ENCODE measurements around the gene HNRNPLL. TPM values are rescaled to one million over a fixed set of nuclear protein-coding genes. Genes with fewer than 3 reads are reported as not detected.

The HNRNPLL gene
- total and polyA plus RNA-seq, 2 of the 13 experiments (the other 11 are each of a cell fraction or from before 2014, with no cell fraction given), result 49.4 to 103 TPM

DNA sequence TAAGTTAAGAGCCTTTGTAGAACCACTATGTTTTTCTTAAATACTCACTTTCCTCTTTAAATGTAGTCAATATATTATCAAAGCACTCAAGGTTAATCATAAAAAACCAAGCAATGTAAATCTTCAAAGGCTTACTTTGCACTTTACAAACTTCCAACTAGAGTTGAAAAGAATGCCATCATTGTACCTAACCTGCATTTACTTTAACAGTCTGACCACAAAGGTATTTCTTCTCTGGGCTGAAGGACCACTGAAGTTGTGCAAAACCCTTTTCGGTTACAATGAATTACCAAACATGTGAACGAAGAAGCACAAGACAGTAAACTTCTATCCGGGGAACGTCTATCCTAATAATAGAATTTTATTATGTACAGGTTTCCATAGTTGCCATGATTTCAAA is 3.0 kb downstream of the HNRNPLL start (continued):
- TF ChIP-seq, protein P1, sequence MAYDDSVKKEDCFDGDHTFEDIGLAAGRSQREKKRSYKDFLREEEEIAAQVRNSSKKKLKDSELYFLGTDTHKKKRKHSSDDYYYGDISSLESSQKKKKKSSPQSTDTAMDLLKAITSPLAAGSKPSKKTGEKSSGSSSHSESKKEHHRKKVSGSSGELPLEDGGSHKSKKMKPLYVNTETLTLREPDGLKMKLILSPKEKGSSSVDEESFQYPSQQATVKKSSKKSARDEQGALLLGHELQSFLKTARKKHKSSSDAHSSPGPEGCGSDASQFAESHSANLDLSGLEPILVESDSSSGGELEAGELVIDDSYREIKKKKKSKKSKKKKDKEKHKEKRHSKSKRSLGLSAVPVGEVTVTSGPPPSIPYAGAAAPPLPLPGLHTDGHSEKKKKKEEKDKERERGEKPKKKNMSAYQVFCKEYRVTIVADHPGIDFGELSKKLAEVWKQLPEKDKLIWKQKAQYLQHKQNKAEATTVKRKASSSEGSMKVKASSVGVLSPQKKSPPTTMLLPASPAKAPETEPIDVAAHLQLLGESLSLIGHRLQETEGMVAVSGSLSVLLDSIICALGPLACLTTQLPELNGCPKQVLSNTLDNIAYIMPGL (CRISPR knock-in tag; IDR thresholded peaks at IDR 0.05; ENCODE audit: borderline replicate concordance in 1 of 2, low read depth in 1 of 2), result no peak; a peak in 1 of 4 replicates
- TF ChIP-seq, protein P2, sequence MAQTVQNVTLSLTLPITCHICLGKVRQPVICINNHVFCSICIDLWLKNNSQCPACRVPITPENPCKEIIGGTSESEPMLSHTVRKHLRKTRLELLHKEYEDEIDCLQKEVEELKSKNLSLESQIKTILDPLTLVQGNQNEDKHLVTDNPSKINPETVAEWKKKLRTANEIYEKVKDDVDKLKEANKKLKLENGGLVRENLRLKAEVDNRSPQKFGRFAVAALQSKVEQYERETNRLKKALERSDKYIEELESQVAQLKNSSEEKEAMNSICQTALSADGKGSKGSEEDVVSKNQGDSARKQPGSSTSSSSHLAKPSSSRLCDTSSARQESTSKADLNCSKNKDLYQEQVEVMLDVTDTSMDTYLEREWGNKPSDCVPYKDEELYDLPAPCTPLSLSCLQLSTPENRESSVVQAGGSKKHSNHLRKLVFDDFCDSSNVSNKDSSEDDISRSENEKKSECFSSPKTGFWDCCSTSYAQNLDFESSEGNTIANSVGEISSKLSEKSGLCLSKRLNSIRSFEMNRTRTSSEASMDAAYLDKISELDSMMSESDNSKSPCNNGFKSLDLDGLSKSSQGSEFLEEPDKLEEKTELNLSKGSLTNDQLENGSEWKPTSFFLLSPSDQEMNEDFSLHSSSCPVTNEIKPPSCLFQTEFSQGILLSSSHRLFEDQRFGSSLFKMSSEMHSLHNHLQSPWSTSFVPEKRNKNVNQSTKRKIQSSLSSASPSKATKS (CRISPR knock-in tag; IDR thresholded peaks at IDR 0.05), result no peak
- TF ChIP-seq, protein P3, sequence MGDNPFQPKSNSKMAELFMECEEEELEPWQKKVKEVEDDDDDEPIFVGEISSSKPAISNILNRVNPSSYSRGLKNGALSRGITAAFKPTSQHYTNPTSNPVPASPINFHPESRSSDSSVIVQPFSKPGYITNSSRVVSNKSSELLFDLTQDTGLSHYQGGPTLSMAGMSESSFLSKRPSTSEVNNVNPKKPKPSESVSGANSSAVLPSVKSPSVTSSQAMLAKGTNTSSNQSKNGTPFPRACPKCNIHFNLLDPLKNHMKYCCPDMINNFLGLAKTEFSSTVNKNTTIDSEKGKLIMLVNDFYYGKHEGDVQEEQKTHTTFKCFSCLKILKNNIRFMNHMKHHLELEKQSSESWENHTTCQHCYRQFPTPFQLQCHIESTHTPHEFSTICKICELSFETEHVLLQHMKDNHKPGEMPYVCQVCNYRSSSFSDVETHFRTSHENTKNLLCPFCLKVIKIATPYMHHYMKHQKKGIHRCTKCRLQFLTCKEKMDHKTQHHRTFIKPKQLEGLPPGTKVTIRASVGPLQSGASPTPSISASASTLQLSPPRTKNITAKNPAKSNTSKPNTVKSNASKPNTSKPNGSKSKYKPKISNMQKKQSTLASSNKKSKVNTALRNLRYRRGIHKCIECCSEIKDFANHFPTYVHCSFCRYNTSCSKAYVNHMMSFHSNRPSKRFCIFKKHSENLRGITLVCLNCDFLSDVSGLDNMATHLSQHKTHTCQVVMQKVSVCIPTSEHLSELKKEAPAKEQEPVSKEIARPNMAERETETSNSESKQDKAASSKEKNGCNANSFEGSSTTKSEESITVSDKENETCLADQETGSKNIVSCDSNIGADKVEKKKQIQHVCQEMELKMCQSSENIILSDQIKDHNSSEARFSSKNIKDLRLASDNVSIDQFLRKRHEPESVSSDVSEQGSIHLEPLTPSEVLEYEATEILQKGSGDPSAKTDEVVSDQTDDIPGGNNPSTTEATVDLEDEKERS (CRISPR knock-in tag; IDR thresholded peaks at IDR 0.05), result no peak
- TF ChIP-seq, protein P4, sequence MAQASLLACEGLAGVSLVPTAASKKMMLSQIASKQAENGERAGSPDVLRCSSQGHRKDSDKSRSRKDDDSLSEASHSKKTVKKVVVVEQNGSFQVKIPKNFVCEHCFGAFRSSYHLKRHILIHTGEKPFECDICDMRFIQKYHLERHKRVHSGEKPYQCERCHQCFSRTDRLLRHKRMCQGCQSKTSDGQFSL (CRISPR knock-in tag; IDR thresholded peaks at IDR 0.05), result no peak
- TF ChIP-seq SMAD9 (CRISPR knock-in tag; IDR thresholded peaks at IDR 0.05) (no peak), ZNF251 (CRISPR knock-in tag; IDR thresholded peaks at IDR 0.05) (no peak), ZNF749 (CRISPR knock-in tag; IDR thresholded peaks at IDR 0.05; ENCODE audit: borderline replicate concordance) (0 out of 2 replicates have a peak, but pooled peaks have one; percentile 45), MBNL3 (CRISPR knock-in tag; conservative IDR thresholded peaks at IDR 0.05) (no peak), JUND (CRISPR knock-in tag; IDR thresholded peaks at IDR 0.05) (no peak), HHEX (CRISPR knock-in tag; IDR thresholded peaks at IDR 0.05) (peak; percentile 41; the same call in 1 of the 2 replicates), ZNF260 (CRISPR knock-in tag; IDR thresholded peaks at IDR 0.05; ENCODE audit: borderline replicate concordance, low read depth) (no peak), ZNF670 (CRISPR knock-in tag; IDR thresholded peaks at IDR 0.05; ENCODE audit: borderline replicate concordance) (no peak), KDM3A (CRISPR knock-in tag; IDR thresholded peaks at IDR 0.05; ENCODE audit: low read depth) (no peak), ZNF713 (CRISPR knock-in tag; IDR thresholded peaks at IDR 0.05) (no peak), ISX (CRISPR knock-in tag; conservative IDR thresholded peaks at IDR 0.05) (no peak), KAT2B (IDR thresholded peaks at IDR 0.05; ENCODE audit: borderline replicate concordance, low read depth, low read length) (no peak), TEAD2 (CRISPR knock-in tag; IDR thresholded peaks at IDR 0.05) (no peak)
- TF ChIP-seq, protein P5, sequence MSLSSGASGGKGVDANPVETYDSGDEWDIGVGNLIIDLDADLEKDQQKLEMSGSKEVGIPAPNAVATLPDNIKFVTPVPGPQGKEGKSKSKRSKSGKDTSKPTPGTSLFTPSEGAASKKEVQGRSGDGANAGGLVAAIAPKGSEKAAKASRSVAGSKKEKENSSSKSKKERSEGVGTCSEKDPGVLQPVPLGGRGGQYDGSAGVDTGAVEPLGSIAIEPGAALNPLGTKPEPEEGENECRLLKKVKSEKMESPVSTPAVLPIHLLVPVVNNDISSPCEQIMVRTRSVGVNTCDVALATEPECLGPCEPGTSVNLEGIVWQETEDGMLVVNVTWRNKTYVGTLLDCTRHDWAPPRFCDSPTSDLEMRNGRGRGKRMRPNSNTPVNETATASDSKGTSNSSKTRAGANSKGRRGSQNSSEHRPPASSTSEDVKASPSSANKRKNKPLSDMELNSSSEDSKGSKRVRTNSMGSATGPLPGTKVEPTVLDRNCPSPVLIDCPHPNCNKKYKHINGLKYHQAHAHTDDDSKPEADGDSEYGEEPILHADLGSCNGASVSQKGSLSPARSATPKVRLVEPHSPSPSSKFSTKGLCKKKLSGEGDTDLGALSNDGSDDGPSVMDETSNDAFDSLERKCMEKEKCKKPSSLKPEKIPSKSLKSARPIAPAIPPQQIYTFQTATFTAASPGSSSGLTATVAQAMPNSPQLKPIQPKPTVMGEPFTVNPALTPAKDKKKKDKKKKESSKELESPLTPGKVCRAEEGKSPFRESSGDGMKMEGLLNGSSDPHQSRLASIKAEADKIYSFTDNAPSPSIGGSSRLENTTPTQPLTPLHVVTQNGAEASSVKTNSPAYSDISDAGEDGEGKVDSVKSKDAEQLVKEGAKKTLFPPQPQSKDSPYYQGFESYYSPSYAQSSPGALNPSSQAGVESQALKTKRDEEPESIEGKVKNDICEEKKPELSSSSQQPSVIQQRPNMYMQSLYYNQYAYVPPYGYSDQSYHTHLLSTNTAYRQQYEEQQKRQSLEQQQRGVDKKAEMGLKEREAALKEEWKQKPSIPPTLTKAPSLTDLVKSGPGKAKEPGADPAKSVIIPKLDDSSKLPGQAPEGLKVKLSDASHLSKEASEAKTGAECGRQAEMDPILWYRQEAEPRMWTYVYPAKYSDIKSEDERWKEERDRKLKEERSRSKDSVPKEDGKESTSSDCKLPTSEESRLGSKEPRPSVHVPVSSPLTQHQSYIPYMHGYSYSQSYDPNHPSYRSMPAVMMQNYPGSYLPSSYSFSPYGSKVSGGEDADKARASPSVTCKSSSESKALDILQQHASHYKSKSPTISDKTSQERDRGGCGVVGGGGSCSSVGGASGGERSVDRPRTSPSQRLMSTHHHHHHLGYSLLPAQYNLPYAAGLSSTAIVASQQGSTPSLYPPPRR (CRISPR knock-in tag; IDR thresholded peaks at IDR 0.05; ENCODE audit: borderline replicate concordance), result peak; percentile 68; the same call in 1 of the 2 replicates
